22Rv1 (cell line): ENCODE measurements around the gene PRKD1.
"Not testable (repeated sequence)": the region's sequence is repeated elsewhere in the genome, so short reads cannot be mapped to it uniquely, and the experiment has no call there.

Experiments
- H3K27ac ChIP-seq: fragments of 450-650 bp; 2 replicates; pipeline ENCODE4 v1.5.1; 2017
- ZFX ChIP-seq: fragments of 450-650 bp; IDR thresholded peaks from 2 replicates; pipeline ENCODE4 v1.6.1; 2017; ENCODE audit warnings: antibody characterized with exemption, borderline replicate concordance
- TF ChIP-seq, protein P1 (sequence below): fragments of 450-650 bp; IDR thresholded peaks from 2 replicates; pipeline ENCODE4 v1.5.1; 2017; ENCODE audit warnings: mild to moderate bottlenecking

Gene PRKD1

DNA sequence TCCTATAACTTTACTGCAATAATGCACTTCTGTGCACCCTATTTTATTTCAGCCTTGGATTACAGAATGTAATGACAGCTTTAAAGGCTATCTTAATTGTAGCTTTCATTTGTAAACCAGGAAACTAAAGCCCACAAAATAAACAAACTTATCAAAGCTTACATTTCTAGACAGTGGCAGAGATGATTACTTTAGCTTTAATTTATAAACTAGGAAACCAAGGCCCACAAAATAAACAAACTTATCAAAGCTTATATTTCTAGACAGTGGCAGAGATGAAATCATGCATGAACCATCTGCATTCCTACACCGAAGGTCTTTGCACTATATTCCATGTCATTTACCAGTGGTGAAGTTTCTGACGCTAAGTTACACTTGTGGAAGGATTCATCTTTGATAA lies 74.4 kb downstream of the PRKD1 start:
- no peak overlapping the region for H3K27ac ChIP-seq
- no peak for TF ChIP-seq ZFX
- TF ChIP-seq, protein P1, sequence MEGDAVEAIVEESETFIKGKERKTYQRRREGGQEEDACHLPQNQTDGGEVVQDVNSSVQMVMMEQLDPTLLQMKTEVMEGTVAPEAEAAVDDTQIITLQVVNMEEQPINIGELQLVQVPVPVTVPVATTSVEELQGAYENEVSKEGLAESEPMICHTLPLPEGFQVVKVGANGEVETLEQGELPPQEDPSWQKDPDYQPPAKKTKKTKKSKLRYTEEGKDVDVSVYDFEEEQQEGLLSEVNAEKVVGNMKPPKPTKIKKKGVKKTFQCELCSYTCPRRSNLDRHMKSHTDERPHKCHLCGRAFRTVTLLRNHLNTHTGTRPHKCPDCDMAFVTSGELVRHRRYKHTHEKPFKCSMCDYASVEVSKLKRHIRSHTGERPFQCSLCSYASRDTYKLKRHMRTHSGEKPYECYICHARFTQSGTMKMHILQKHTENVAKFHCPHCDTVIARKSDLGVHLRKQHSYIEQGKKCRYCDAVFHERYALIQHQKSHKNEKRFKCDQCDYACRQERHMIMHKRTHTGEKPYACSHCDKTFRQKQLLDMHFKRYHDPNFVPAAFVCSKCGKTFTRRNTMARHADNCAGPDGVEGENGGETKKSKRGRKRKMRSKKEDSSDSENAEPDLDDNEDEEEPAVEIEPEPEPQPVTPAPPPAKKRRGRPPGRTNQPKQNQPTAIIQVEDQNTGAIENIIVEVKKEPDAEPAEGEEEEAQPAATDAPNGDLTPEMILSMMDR: no peak

DNA sequence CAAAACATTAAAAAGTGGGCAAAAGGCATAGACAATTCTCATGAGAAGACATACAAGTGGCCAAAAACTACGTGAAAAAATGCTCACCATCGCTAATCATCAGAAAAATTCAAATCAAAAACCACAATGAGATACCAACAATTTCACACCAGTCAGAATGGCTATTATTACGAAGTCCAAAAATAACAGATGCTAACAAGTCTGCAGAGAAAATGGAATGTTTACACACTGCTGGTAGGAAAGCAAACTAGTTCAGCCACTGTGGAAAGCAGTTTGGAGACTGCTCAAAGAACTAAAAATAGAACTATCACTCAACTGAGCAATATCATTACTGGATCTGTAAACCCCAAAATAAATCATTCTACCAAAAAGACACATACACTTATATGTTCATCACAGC lies 76.2 kb downstream of the PRKD1 start:
- no peak overlapping the region for H3K27ac ChIP-seq
- TF ChIP-seq ZFX: no peak
- TF ChIP-seq, protein P1: no peak

DNA sequence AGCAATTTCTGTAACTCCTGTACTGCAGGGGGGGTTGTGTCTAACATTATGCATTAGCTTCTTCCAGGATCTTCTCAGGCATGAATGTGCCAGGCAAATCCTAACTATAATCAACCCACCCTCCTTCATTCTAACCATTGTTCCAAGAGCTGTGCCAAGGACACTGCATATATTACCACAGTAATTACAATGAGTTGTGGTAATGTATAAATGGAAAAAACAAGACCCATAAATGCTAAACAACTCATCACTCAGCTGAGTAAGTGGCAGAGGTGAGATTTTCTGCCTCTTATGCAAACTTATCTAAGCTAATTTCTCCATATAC lies 80.6 kb downstream of the PRKD1 start:
- H3K27ac ChIP-seq: no peak overlapping the region
- no peak for TF ChIP-seq ZFX
- TF ChIP-seq, protein P1: no peak

DNA sequence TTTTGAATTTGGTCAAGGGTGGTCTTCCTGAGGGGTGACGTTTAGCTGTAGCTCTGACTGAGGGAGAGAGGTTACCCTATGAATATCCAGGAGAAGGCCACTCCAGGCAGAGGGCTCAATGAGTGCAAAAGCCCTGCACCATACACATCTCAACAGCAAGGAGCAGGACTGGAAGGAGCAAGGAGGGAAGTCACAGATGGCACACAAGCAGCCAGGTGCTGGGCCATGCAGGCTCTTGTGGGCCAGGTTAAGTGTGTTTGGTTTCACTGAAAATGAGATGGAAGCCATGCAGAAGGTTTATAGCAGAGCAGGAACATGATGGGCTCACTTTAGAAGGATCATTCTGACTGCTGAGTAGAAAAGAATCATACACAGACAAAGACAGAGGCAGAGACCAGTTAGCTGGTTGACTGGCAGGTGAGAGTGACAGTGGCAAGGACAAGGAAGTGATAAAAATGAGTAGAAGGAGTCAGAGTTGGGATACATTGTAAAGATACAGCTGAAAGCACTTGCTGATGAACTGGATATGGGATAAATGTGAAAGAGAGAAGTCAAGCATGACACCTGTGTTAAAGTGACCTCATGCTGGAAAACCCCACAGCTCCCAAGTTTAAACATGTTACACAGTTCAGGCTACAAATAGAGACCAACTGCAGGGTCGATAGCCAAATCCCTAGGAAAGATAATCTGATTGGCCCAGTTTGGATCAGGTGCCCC lies 81.2 kb downstream of the PRKD1 start:
- TF ChIP-seq, protein P1: no peak
- TF ChIP-seq ZFX: no peak
- H3K27ac ChIP-seq: no peak overlapping the region

DNA sequence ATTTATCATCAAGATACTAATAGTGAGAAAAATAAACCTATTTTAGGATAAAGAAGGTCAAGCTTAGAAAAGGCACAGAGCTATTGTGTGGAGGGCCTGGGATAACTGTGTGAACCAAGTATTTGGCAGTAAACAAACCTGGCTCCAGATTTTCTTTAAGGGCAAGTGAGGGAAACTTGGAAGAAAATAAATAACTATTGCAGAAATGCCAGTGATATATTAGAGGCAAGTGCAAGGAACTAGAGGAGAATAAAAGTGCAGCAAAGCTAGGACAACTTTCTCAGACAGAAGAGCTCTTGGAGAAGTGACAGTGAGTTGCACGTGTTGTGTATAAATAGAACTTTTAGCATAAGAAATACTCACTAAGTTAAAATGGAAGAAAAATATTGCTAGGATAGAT lies 83.7 kb downstream of the PRKD1 start:
- TF ChIP-seq, protein P1: no peak
- TF ChIP-seq ZFX: no peak
- no peak overlapping the region for H3K27ac ChIP-seq

DNA sequence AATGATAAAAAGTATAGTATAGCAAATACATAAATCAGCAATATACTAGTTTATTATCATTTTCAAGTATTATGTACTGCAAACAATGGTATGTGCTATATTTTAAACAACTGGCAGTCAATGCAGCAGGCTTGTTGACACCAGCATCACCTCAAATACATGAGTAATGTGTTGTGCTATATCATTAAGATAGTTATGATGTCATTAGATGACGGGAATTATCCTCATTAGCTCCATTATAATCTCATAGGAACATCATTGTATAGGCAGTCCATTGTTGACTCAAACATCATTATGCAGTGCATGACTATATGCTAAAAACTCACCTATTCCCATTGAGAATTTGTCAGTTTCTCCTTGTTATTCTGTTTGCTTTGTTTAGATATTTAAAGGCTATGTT lies 85.4 kb downstream of the PRKD1 start:
- H3K27ac ChIP-seq: no peak overlapping the region
- TF ChIP-seq, protein P1: no peak
- TF ChIP-seq ZFX: no peak

DNA sequence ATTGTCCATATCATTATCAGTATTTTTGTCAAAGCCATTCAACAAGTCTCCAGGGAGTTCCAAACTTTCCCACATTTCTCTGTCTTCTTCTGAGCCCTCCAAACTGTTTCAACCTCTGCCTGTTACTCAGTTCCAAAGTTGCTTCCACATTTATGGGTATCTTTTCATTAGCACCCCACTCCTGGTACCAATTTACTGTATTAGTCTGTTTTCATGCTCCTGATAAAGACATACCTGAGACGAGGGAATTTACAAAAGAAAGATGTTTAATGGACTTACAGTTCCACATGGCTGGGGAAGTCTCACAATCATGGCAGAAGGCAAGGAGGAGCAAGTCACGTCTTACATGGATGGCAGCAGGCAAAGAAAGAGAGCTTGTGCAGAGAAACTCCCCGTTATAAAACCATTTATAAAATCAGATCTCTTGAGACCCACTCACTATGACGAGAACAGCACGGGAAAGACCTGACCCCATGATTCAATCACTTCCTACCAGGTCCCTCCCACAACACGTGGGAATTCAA lies 87.2 kb downstream of the PRKD1 start:
- H3K27ac ChIP-seq: not testable (repeated sequence)

DNA sequence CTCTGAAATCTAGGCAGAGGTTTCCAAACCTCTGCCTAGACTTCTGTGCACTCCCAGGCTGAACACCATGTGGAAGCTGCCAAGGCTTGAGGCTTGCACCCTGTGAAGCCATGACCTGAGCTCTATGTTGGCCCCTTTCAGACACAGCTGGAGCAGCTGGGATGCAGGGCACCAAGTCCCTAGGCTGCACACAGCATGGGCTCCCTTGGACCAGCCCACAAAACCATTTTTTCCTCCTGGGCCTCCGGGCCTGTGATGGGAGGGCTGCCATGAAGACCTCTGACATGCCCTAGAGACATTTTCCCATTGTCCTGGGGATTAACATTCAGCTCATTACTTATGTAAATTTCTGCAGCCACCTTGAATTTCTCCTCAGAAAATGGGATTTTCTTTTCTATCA lies 88.0 kb downstream of the PRKD1 start:
- H3K27ac ChIP-seq: not testable (repeated sequence)
